Measurements from ENCODE around the gene TNNC1. TPM values are rescaled to one million over a fixed set of nuclear protein-coding genes. Genes with fewer than 3 reads are reported as not detected.

Gene TNNC1
- polyA plus RNA-seq (ENCODE audit: insufficient read length in 4 of 4), result 1 to 10 TPM; 4.8 to 8.1 (median 7.6) TPM

DNA sequence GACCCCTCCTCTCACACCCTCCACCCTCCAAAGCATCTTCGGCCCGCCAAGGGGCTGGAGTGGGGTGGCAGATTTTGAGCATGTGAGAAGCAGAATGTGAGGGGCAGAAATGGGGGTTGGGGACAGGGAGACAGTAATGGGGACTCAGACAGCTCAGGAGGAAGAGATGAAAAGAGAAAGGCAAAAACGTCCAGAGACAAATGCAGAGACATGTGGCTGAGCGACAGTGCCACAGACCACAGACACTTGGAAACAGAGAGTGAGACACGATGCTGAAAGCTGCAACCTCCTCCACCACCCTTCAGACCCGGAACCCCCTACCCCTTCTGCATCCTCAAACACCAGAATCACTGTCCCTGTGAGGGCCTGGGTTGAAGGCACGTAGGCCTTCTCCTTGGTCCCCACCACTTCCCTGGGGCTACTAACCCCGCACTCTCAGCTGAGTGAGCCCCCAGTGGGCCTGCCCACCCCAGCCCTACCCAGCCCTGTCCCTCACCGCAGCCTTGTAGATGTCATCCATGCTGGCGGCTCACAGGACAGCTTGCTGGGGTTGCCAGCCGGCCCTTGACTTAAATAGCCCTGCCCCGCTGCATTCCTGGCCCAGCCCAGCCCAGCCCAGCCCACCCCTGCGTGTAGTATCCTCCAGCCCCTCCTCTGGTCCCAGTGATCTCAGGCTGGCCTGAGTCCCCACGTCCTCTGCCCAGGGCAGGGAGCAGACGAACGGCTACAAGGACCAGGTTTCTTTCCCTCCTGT is at the start of gene TNNC1:
TNNC1 (minus strand) TSS at position 546 of the 754 bp plus-strand sequence; CDS start at position 520, 26 bp downstream.
- no peak for DNase-seq (ENCODE audit: low read depth in 4 of 4, low spot score in 2 of 4)

DNA sequence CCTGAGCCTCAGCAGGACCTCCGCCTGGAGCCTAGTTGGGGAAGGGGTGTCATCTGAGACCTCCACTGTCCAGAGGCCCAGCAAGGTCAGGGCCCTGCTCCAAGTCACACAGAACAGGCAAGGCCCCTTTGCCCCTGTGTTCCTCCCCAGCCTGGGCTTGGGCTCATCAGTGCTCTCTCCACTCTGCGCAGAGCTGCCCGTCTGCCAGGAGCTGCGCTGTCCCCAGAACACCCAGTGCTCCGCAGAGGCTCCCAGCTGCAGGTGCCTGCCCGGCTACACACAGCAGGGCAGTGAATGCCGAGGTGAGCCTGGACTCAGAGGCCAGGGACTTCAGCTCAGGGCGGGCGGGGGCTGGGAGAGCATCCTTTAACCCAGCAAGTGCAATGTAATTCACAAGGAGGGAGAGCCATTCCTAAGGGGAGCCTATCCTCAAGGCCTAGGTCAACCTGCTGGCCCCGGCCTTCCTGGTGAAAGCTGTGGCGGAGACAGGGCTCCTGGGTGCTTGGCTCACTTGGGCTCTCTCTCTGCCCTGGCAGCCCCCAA is 49.0 kb upstream of the TNNC1 start:
- no peak for DNase-seq (ENCODE audit: low read depth in 4 of 4, low spot score in 2 of 4)

DNA sequence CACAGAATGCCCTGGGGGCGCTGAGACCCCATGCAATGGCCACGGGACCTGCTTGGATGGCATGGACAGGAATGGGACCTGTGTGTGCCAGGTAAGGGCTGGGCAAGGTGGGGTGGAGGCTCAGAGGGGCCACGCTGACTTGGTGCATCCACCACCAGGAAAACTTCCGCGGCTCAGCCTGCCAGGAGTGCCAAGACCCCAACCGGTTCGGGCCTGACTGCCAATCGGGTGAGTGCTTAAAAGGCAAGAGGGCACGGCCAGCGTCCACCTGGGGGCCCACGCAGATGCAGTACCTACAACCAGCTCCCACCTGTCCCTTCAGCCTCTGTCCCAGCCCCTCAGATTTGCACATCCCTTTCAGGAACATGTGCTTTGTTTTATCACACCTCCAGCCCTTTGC is 48.2 kb upstream of the TNNC1 start:
- no peak for DNase-seq (ENCODE audit: low read depth in 4 of 4, low spot score in 2 of 4)

DNA sequence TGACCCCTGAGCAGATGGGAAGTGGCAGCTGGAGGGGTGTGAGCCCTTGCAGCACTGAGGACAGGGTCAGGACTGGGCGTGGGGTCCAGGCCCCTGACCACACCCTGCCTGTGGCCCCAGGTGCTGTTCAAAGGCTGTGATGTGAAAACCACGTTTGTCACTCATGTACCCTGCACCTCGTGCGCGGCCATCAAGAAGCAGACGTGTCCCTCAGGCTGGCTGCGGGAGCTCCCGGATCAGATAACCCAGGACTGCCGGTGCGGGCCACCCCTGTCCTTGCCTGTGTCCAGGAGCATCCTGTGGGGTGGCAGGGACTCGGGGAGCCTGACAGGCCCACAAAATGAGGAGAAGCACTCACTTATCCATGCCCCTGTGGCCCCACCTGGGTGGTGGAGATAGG is 47.2 kb upstream of the TNNC1 start:
- DNase-seq (ENCODE audit: low read depth in 4 of 4, low spot score in 2 of 4), result no peak

DNA sequence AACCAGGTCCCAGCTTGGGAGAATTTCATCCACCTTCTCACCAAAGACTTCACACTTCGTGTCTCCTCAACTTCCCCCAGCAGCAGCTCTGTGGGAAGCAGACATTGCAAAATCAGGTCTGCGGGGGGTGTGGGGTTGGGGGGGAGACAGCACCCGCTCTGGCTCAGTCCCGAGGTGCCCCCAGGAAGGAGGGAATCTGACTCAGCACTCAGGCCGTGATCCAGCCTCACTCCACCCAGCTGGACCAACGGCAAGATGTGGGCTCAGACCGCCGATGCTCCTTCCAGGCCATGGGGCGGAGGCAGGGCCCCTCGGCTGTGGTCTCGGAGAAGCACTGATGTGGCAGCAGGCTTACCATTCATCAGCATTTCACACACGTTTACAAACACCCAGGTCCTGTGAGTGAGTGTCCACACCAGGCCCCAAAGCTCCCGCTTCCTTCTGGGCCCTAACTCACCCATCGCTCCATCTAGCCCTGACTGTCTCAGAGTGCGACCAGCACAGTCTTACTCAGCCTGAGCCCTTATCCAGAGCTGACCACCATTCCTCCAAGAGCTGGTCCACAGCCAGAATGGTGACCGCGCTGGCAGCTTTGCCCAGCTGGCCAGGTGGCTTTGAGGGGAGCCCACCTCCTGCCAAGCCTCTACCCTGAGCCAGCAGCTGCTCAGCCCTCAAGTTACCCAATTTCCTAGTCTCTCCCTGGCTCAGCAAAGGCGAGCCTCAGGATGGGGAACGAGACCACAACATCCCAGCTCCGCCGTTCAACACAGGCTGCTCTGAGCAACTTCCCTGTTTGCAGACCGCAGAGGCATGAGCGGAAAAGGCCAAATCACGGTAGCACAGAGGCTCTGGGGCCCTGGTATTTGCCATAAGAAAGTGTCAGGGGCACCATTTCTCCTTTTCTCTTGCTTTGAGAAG is 44.6 kb upstream of the TNNC1 start:
- no peak for DNase-seq (ENCODE audit: low read depth in 4 of 4, low spot score in 2 of 4)

DNA sequence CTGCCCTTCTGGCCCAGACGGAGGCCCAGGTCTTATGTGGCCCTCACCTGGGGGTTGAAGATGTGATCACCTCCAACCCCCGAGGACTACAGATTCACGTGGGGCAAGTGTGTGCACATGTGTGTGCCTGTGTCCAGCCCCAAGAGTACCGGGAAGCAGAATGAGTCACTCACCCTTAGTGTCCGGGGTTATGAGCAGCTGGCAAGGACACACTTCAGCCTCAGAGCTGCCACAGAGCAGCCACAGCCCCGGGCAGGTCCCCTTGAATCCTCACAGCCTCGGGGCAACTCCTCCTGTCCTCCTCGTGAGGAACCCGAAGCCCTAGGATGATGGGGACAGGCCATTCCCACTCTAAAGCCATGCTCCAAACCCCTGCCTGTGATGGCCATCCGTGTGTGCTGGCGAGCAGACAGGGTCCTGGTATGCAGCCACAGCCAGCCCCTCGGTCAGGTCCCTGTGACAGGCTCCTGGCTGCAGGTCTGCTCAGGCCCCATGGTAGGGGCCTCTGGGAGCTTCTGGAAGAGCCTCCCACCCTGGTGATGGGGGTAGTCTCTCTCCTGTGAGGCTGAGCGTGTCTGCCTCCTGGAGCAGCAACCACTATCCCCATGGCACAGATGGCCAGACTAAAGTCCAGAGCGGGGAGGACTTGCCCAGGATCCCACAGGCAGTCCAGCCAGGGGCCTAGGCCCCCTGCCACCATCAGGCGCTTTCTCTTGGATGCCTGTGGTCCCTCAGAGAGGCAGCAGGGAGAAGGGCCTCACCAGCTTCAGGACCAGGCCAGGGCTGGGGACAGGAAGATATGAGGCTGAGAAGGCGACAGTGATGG is 42.1 kb upstream of the TNNC1 start:
- DNase-seq (ENCODE audit: low read depth in 4 of 4, low spot score in 2 of 4), result no peak

DNA sequence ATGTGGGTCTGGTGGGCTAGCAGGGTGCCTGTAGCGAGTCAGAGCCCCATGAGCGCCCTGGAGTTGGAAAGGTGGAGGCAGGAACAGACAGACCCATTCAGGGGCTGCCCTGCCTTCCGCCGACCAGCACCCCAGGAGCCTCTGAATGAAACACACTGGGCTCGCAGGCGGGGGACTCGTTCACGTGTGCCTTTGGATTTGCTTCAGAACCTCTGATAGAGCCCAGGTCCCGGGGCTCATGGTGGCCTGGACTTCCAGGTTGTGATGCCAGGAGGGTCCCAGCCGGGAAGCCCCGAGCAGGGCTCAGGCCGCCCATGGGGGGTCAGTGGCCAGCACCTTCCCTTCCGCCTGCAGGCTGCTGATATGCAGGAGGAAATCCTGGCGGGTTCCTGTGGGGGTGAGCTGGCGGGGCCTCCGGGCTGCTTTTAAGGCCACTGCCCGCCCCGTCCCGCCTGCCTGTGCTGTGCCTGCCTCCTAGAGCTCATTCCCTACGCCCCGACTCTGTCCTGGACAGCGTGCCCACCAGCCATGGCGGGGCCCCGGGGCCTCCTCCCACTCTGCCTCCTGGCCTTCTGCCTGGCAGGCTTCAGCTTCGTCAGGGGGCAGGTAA is 41.1 kb upstream of the TNNC1 start, which contains the start of gene STAB1:
STAB1 (plus strand) TSS at position 453 of the 610 bp plus-strand sequence; CDS start at position 529, 76 bp downstream.
- DNase-seq (ENCODE audit: low read depth in 4 of 4, low spot score in 2 of 4), result no peak

DNA sequence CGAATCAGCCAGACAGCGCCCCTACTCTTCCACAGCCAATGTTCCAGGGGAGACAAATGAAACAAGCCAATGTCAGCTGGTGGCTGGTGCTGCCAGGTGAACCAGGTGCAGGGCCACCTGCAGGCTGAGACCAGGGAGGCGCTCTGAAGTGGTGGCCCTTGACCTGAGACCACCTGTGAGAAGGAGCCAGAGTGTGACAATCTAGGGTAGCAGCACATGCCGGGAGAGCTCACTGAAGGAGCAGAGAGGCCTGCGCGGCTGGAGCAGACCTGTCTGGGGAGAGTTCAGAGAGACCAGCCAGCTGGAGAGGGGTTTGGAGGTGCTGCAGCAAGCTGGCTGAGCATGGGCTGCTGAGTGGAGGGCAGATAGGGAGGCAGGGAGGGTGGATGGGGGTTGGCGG is 40.6 kb upstream of the TNNC1 start:
- DNase-seq (ENCODE audit: low read depth in 4 of 4, low spot score in 2 of 4), result no peak

DNA sequence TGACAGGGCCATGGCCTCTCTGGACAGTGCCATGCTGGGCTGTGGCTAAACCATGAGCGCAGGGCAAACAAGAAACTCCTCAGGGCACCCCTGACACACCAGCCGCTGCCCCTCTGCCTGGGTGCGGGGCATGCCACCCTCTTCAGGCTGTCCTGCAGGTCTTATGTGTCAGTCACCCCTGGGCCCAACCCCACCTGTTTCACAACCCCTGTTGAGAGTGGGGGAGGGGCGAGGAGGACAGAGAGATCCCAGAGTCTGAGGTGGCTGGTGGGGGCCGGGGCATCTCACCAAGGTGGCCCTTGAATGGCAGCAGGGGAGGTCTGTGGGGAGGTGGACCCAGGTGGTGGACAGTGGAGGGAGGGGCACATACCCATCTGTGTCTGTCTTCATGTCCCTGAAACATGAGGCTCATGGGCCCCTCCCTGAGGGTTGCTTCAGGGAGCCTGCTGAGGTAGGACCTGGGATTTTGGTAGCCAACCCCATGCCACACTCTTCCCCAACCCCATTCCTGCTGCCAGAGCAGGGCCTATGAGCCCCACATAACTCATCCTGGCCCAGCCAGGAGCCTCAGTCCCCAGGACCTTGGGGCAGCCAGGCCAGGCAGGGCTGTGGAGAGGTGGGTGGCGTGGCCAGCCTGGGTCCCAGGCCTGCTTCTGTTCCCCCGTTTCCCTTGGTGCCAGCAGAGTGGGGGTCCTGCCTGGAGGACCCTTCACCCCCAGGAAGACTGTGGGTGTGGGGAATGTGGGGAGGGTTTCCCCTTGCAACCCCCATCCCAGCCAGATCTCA is 39.6 kb upstream of the TNNC1 start:
- DNase-seq (ENCODE audit: low read depth in 4 of 4, low spot score in 2 of 4), result no peak

DNA sequence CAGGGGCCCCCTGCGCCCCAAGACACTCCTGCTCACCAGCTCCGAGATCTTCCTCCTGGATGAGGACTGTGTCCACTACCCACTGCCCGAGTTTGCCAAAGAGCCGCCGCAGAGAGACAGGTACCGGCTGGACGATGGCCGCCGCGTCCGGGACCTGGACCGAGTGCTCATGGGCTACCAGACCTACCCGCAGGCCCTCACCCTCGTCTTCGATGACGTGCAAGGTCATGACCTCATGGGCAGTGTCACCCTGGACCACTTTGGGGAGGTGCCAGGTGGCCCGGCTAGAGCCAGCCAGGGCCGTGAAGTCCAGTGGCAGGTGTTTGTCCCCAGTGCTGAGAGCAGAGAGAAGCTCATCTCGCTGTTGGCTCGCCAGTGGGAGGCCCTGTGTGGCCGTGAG is 38.2 kb upstream of the TNNC1 start:
- DNase-seq (ENCODE audit: low read depth in 4 of 4, low spot score in 2 of 4), result no peak

DNA sequence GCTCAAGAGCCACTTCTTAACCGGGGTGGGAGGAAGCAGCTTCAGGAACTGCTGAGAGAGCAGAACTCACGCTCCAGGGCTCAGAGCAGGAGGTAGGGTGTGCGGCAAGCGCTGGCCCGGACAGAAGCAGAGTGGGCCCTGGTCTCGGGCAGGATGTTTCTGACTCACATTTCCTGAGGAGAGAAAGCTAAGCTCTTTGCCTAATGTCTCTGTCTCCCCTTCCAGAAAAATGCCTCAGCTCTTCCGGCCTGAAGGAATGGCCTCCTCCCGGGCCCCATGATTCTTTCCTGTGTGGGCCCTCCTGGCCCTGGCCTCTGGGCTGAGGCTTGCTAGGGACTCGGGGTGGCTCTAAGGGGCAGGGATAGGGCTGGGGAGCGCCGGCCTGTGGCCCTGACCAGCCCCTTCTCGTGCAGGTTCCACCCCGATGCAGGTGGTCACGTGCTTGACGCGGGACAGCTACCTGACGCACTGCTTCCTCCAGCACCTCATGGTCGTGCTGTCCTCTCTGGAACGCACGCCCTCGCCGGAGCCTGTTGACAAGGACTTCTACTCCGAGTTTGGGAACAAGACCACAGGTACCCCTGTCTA is 37.2 kb upstream of the TNNC1 start:
- no peak for DNase-seq (ENCODE audit: low read depth in 4 of 4, low spot score in 2 of 4)

DNA sequence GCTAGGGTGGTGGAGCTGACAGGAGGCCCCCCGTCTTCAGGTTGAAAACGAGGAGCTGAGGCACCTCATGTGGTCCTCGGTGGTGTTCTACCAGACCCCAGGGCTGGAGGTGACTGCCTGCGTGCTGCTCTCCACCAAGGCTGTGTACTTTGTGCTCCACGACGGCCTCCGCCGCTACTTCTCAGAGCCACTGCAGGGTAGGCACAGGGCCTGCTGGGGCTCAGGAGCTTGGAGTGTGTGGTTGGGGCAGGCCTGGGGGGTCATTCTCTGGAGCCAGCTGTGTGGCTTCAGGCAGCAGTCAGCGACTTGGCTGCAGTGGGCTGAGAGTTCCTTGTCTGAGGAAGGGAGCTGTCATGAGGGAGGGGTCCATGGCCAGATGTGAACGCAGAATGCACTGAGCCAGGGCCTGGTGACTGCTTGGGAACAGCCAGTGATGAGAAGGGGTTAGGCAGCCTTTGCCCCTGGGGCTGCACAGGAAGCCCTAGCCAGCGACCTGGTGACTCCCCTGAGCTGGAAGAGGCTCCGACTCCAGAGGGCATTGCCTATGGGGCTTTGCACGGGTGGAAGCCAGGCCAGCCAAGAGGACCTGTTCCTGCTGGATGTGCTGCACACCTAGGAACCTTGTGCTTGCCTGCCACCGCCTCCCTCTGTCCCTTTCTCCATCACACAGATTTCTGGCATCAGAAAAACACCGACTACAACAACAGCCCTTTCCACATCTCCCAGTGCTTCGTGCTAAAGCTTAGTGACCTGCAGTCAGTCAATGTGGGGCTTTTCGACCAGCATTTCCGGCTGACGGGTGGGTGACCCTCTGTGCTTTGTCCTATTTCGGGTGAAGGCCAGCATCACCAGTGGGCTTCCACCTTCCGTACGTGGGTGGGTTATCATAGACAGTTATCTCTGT is 36.4 kb upstream of the TNNC1 start:
- DNase-seq (ENCODE audit: low read depth in 4 of 4, low spot score in 2 of 4), result no peak

DNA sequence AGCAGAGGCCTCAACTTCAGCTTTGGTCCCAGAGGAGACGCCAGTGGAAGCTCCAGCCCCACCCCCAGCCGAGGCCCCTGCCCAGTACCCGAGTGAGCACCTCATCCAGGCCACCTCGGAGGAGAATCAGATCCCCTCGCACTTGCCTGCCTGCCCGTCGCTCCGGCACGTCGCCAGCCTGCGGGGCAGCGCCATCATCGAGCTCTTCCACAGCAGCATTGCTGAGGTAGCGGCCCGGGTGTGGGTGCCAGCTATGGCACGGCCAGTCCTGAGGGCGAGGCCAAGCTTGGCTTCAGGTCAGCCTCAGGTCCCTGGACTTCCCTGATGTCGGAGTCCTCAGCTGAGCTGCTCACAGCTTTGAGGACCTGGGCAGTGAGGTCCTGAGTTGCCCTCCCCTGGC is 35.6 kb upstream of the TNNC1 start:
- no peak for DNase-seq (ENCODE audit: low read depth in 4 of 4, low spot score in 2 of 4)

DNA sequence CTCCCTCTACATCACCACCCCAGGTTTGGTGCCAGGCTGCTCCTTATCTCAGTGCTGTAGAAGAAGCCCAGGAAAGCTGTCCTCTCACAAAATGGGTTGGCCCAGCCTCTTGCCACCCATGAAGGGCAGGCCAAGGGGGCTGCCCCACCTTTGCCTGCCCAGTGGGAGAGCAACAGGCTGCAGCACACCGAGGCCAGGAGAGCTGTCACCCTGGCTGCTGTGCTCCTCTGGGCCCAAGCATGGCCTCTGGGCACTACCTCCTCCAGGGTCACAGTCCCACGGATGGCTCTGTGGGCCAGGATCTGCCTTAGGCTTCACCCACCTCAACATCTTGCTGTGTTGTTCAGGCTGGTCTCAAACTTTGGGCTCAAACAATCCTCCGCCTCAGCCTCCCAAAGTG is 34.9 kb upstream of the TNNC1 start:
- no peak for DNase-seq (ENCODE audit: low read depth in 4 of 4, low spot score in 2 of 4)

DNA sequence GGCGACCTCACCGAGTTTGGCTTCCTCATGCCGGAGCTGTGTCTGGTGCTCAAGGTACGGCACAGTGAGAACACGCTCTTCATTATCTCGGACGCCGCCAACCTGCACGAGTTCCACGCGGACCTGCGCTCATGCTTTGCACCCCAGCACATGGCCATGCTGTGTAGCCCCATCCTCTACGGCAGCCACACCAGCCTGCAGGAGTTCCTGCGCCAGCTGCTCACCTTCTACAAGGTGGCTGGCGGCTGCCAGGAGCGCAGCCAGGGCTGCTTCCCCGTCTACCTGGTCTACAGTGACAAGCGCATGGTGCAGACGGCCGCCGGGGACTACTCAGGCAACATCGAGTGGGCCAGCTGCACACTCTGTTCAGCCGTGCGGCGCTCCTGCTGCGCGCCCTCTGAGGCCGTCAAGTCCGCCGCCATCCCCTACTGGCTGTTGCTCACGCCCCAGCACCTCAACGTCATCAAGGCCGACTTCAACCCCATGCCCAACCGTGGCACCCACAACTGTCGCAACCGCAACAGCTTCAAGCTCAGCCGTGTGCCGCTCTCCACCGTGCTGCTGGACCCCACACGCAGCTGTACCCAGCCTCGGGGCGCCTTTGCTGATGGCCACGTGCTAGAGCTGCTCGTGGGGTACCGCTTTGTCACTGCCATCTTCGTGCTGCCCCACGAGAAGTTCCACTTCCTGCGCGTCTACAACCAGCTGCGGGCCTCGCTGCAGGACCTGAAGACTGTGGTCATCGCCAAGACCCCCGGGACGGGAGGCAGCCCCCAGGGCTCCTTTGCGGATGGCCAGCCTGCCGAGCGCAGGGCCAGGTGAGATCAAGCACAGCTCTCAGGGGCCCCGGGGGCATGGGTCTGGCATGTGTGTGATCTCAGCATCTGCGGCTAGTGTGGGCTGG is 34.2 kb upstream of the TNNC1 start:
- DNase-seq (ENCODE audit: low read depth in 4 of 4, low spot score in 2 of 4), result no peak

DNA sequence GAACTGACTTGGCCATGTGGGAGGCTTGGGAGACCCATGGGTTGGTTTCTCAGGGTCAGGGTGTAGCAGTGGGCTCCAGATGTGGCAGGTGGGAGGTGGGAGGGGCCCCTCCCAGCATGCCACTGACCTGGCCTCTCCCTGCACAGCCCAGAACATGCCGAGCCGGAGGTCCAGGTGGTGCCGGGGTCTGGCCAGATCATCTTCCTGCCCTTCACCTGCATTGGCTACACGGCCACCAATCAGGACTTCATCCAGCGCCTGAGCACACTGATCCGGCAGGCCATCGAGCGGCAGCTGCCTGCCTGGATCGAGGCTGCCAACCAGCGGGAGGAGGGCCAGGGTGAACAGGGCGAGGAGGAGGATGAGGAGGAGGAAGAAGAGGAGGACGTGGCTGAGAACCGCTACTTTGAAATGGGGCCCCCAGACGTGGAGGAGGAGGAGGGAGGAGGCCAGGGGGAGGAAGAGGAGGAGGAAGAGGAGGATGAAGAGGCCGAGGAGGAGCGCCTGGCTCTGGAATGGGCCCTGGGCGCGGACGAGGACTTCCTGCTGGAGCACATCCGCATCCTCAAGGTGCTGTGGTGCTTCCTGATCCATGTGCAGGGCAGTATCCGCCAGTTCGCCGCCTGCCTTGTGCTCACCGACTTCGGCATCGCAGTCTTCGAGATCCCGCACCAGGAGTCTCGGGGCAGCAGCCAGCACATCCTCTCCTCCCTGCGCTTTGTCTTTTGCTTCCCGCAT is 33.4 kb upstream of the TNNC1 start:
- no peak for DNase-seq (ENCODE audit: low read depth in 4 of 4, low spot score in 2 of 4)

All from left renal cortex interstitium (tissue), 4 donors.